ENCODE results near the gene AQP6. TPM values are rescaled to one million over a fixed set of nuclear protein-coding genes. Genes with fewer than 3 reads are reported as not detected.
A peak's percentile ranks its signal among the peaks of the same experiment; 100 is the strongest.

AQP6 gene
- polyA plus RNA-seq, 1 of the 3 experiments (the other 2 are of a cell fraction) = 0.10 TPM

GRCh38 chr12:50013361-50014147 is 40.8 kb downstream of the AQP6 start:
- Histone ChIP-seq H3K27ac (ENCODE audit: low read depth in 2 of 2, low read length in 1 of 2) (peak overlapping the region; percentile 6 to 10; a peak in 2 of 4 replicates), H3K9ac (no peak overlapping the region), H3K4me1 (ENCODE audit: control insufficient read depth in 1 of 2, insufficient read depth in 2 of 2, low read depth in 1 of 2, low read length in 1 of 2) (peaks cover 3 to 5% of the 10 kb centered on the region in 2 experiments; a peak in 3 of 4 replicates), H4K20me1 (ENCODE audit: insufficient read depth) (peaks cover 3% of the 10 kb centered on the region; the same call in 1 of the 2 replicates), H3F3A (replicated peaks; ENCODE audit: insufficient read depth) (peaks cover 4% of the 10 kb centered on the region), H3K4me3 (ENCODE audit: low read depth in 2 of 2, low read length in 1 of 2) (no peak overlapping the region), H3K4me2 (no peak overlapping the region), H3K27me3 (ENCODE audit: insufficient read depth) (no peaks in the 10 kb centered on the region), H3K36me3 (replicated peaks in 1 of 2; ENCODE audit: control insufficient read depth in 1 of 2, insufficient read depth in 2 of 2, low read length in 1 of 2) (peaks cover 0 to 4% of the 10 kb centered on the region in 2 experiments), H3K79me2 (ENCODE audit: insufficient read depth) (peaks cover 99% of the 10 kb centered on the region), H3K9me3 (no peaks in the 10 kb centered on the region), H3K9me2 (no peaks in the 10 kb centered on the region), H2AFZ (ENCODE audit: low read depth) (0 out of 2 replicates have a peak overlapping the region, but pooled peaks have one; percentile 16)
- DNase-seq = no peak
- 96% methylated on average over 2 of the region's 2 CpGs for WGBS (ENCODE audit: low lambda C conversion rate)
- CTCF ChIA-PET = interaction anchor here (0.7 to 2.4 kb wide), 8 partner anchors 10 to 57 kb away, joined by 3 to 9 read pairs (median 4); no protein-coding TSS in a partner anchor
- TF ChIP-seq TCF12 (IDR thresholded peaks at IDR 0.05) (no peak), CTCF (IDR thresholded peaks at IDR 0.05) (no peak), FOXJ3 (CRISPR knock-in tag; IDR thresholded peaks at IDR 0.05) (no peak), RCOR1 (IDR thresholded peaks at IDR 0.05; ENCODE audit: low read length) (no peak), MXI1 (IDR thresholded peaks at IDR 0.05; ENCODE audit: low read depth, low read length) (no peak), NRF1 (IDR thresholded peaks at IDR 0.05; ENCODE audit: low read depth, low read length) (no peak), EP300 (IDR thresholded peaks at IDR 0.05; ENCODE audit: borderline replicate concordance in 1 of 2, low read depth in 1 of 2, low read length in 1 of 2) (no peak), GATA2 (CRISPR knock-in tag; IDR thresholded peaks at IDR 0.05) (no peak), ELF1 (IDR thresholded peaks at IDR 0.05) (no peak), FOSL2 (IDR thresholded peaks at IDR 0.05; ENCODE audit: borderline replicate concordance, low read depth) (no peak), USF2 (IDR thresholded peaks at IDR 0.05; ENCODE audit: borderline replicate concordance, low read depth, low read length) (no peak), SMC3 (IDR thresholded peaks at IDR 0.05; ENCODE audit: low read depth, low read length) (no peak), TEAD4 (IDR thresholded peaks at IDR 0.05; ENCODE audit: borderline replicate concordance, insufficient read depth) (no peak), GABPA (IDR thresholded peaks at IDR 0.05; ENCODE audit: low read depth) (no peak)
- POLR2A ChIA-PET = interaction anchor here (0.7 kb wide), 1 partner anchor 185 kb away, joined by 3 read pairs; the partner anchor contains the start of gene NCKAP5L

Data from SK-N-SH (cell line).